Right atrium auricular region (tissue), 2 donors: ENCODE results near the gene NHLRC4. TPM values are rescaled to one million over a fixed set of nuclear protein-coding genes. Genes with fewer than 3 reads are reported as not detected.

Experiments
- DNase-seq: peaks from one replicate; pipeline ENCODE4 v3.0.0-alpha.2; 2019; ENCODE audit warnings: low spot score
- H3K27ac ChIP-seq, 2 donors: fragments of 200-600 bp; sonication (generic); 1 replicate in 1 of 2; 2 replicates in 1 of 2; pipeline ENCODE4 v1.5.1; 2016 to 2019
- H3K27me3 ChIP-seq, 2 donors: fragments of 200-600 bp; sonication (generic); one replicate each; pipeline versions ENCODE4 v1.5.1 to v1.6.0; 2017 to 2019
- H3K36me3 ChIP-seq: fragments of 200-600 bp; sonication (generic); one replicate; pipeline ENCODE4 v1.5.1; 2016
- H3K4me1 ChIP-seq, 2 donors: fragments of 200-600 bp; sonication (generic); one replicate each; pipeline versions ENCODE4 v1.5.1 to v1.6.0; 2017 to 2019
- H3K4me3 ChIP-seq, 2 donors: fragments of 200-600 bp; sonication (generic); 1 replicate in 1 of 2; 2 replicates in 1 of 2; pipeline ENCODE4 v1.5.1; 2017 to 2019; ENCODE audit warnings: mild to moderate bottlenecking in 1 of 2, moderate library complexity in 1 of 2
- H3K9me3 ChIP-seq, 2 donors: fragments of 200-600 bp; sonication (generic); one replicate each; pipeline ENCODE4 v1.5.1; 2019
- total RNA-seq, 2 donors: library from RNA; depleted of rRNA; stranded (reverse); fragments of >200 nt; gene quantifications; one replicate each; pipeline ENCODE4 v1.1.0, GENCODE V29; 2016
- TF ChIP-seq, protein P1 (sequence below), 2 donors: fragments of 200-600 bp; sonication (generic); IDR thresholded peaks; one replicate each; pipeline ENCODE4 v1.5.1; 2019; ENCODE audit warnings: antibody characterized with exemption in 2 of 2

The NHLRC4 gene
- total RNA-seq, 2 donors from 2014 or later = 0.43 to 0.74 TPM

DNA sequence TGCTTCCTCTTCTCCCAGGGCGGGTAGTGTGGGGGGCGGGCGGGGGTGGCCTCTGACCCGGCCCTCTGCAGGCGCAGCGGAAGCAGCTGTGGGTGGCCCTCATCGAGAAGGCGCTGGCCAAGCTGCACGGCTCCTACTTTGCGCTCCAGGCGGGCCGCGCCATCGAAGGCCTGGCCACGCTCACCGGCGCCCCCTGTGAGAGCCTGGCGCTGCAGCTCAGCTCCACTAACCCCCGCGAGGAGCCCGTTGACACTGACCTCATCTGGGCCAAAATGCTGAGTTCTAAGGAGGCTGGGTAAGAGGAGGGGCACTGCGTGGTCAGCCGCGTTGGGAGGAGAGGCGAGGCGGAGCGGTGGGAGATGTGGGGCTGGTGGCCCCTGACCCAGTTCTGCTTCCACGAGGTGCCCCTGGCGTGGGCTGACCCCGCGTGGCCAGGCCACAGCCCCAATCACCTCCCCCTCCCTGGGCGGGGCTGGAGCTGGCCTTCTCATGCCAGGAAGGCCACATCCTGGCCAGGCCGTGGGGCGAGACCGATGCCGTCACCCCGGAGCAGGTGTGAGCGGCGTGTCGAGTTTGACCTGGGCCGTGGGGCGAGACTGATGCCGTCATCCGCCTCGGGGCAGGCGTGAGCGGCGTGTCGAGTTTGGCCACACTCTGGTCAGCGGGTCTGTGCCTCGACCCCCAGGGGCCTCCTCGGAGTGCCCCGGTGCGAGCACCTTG lies 17.1 kb upstream of the NHLRC4 start:
- TF ChIP-seq, protein P1, sequence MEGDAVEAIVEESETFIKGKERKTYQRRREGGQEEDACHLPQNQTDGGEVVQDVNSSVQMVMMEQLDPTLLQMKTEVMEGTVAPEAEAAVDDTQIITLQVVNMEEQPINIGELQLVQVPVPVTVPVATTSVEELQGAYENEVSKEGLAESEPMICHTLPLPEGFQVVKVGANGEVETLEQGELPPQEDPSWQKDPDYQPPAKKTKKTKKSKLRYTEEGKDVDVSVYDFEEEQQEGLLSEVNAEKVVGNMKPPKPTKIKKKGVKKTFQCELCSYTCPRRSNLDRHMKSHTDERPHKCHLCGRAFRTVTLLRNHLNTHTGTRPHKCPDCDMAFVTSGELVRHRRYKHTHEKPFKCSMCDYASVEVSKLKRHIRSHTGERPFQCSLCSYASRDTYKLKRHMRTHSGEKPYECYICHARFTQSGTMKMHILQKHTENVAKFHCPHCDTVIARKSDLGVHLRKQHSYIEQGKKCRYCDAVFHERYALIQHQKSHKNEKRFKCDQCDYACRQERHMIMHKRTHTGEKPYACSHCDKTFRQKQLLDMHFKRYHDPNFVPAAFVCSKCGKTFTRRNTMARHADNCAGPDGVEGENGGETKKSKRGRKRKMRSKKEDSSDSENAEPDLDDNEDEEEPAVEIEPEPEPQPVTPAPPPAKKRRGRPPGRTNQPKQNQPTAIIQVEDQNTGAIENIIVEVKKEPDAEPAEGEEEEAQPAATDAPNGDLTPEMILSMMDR (IDR thresholded peaks at IDR 0.05) = no peak
- no peak overlapping the region for H3K4me3 ChIP-seq
- no peaks in the 10 kb centered on the region for H3K27me3 ChIP-seq
- DNase-seq = no peak
- H3K9me3 ChIP-seq = no peaks in the 10 kb centered on the region
- H3K4me1 ChIP-seq = no peaks in the 10 kb centered on the region
- no peak overlapping the region for H3K27ac ChIP-seq
- H3K36me3 ChIP-seq = peaks cover 40% of the 10 kb centered on the region

DNA sequence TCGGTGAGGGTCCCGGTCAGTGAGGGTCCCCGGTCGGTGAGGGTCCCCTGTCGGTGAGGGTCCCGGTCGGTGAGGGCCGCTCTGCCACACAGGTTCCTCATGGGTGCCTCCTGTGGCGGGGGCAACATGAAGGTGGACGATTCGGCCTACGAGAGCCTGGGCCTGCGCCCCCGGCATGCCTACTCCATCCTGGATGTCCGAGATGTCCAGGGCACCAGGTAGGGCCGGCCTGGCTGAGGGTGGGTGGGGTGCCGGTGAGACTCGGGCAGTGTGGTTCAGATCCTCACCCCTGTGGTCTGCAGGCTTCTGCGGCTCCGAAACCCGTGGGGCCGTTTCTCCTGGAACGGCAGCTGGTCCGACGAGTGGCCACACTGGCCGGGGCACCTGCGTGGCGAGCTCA lies 15.6 kb upstream of the NHLRC4 start:
- TF ChIP-seq, protein P1 (IDR thresholded peaks at IDR 0.05) = no peak
- H3K9me3 ChIP-seq = no peaks in the 10 kb centered on the region
- H3K36me3 ChIP-seq = peaks cover 40% of the 10 kb centered on the region
- H3K4me3 ChIP-seq = no peak overlapping the region
- H3K4me1 ChIP-seq = no peaks in the 10 kb centered on the region
- no peak for DNase-seq
- H3K27me3 ChIP-seq = no peaks in the 10 kb centered on the region
- H3K27ac ChIP-seq = no peak overlapping the region

DNA sequence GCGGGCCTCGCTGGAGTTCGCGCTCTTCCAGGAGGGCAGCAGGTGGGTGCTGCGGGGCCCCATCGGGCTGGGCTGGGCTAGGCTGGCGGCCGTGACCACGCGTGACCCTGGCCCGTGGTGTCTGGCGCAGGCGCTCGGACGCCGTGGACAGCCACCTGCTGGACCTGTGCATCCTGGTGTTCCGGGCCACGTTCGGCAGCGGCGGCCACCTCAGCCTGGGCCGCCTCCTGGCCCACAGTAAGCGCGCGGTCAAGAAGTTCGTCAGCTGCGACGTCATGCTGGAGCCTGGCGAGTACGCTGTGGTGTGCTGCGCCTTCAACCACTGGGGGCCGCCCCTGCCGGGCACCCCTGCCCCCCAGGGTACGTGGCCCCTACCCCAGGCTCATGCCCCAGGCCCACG lies 14.6 kb upstream of the NHLRC4 start:
- no peak overlapping the region for H3K4me3 ChIP-seq
- H3K27me3 ChIP-seq = no peaks in the 10 kb centered on the region
- H3K9me3 ChIP-seq = no peaks in the 10 kb centered on the region
- H3K4me1 ChIP-seq = no peaks in the 10 kb centered on the region
- no peak for DNase-seq
- H3K36me3 ChIP-seq = peaks cover 40% of the 10 kb centered on the region
- TF ChIP-seq, protein P1 (IDR thresholded peaks at IDR 0.05) = no peak
- H3K27ac ChIP-seq = no peak overlapping the region

DNA sequence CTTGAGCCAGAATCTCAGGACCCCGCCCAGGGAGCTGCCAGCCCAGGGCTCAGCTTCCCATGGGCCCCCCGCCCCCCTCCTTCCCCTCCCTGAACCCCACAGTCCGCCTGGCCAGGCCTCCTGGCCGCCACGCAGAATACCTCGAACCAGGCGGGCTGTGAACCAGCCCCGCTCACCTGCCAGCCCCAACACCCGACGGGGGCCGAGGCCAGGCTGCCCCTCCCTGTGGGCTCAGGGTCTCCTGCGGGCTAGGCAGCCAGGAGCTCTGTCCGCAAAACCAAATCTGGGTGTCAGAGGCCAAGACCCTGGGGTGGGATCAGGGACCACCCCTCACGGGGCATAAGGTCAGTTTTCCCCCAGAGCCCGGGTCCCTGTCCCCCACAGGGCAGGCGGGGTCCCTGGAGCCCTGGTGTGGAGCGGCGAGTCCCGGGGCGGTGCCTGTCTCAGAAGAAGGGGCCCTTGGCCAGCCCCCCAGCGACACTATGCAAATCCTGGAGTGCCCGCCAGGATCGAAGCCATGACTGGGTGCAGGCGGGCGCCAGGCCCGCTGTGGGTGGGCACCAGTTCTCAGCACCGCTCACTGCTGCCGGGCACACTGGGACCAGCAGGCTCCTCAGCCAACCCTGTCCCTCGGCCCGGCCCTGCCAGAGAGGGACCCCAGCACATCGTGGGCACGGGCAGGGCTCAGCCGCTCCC lies 13.1 kb upstream of the NHLRC4 start:
- TF ChIP-seq, protein P1 (IDR thresholded peaks at IDR 0.05) = no peak
- Histone ChIP-seq H3K4me3 (no peak overlapping the region), H3K27ac (no peak overlapping the region)

DNA sequence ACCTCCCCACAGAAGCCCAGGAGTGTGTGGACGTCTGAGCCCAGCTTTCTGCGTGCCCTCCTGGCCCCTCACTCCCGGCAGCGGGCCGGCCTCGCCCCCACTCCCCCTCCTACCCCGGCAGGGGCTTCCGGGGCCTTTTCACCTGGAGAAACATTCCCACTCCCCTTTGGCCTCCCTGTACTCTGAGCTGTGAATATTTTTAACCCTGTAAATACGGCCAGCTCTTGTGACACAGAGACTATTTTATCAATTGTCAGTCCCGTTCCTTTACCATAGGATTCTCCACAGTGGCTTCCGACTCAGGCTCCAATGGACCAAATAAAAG lies 12.5 kb upstream of the NHLRC4 start:
- peaks cover 0 to 8% of the 10 kb centered on the region in 2 donors for H3K4me1 ChIP-seq
- peaks cover 34% of the 10 kb centered on the region for H3K36me3 ChIP-seq
- no peak for DNase-seq
- no peaks in the 10 kb centered on the region for H3K27me3 ChIP-seq
- TF ChIP-seq, protein P1 (IDR thresholded peaks at IDR 0.05) = no peak
- no peak overlapping the region for H3K27ac ChIP-seq
- H3K4me3 ChIP-seq = no peak overlapping the region
- no peaks in the 10 kb centered on the region for H3K9me3 ChIP-seq

More for the DNA sequence above, 13.1 kb upstream of the NHLRC4 start:
- H3K4me1 ChIP-seq = peaks cover 0 to 3% of the 10 kb centered on the region in 2 donors
- peaks cover 39% of the 10 kb centered on the region for H3K36me3 ChIP-seq
- DNase-seq = no peak
- no peaks in the 10 kb centered on the region for H3K9me3 ChIP-seq
- no peaks in the 10 kb centered on the region for H3K27me3 ChIP-seq
